H7 (cell line): ENCODE measurements around the gene IFIT1B. TPM values are rescaled to one million over a fixed set of nuclear protein-coding genes. Genes with fewer than 3 reads are reported as not detected.

Experiments used
- DNase-seq: peaks from one replicate; pipeline ENCODE4 v3.0.0; 2012
- H3K27me3 ChIP-seq: 2 replicates; pipeline ENCODE4 v1.6.0; 2011; ENCODE audit warnings: mild to moderate bottlenecking, low read length; ENCODE audit not compliant: control insufficient read depth, insufficient read depth
- H3K36me3 ChIP-seq: replicated peaks from 2 replicates; pipeline ENCODE4 v1.5.1; 2011; ENCODE audit warnings: low read length; ENCODE audit not compliant: control insufficient read depth, insufficient read depth
- H3K4me3 ChIP-seq: 2 replicates; pipeline ENCODE4 v1.5.1; 2011; ENCODE audit warnings: low read depth, mild to moderate bottlenecking, control low read depth, low read length, moderate library complexity; ENCODE audit not compliant: insufficient read depth
- total RNA-seq: library from RNA; depleted of rRNA; stranded (reverse); fragments of >200 nt; shearing (Covaris generic); gene quantifications from 2 replicates; pipeline ENCODE4 v1.2.3, GENCODE V29; 2014

IFIT1B gene
- total RNA-seq, 1 experiment from 2014 or later = not detected

- no peak for DNase-seq
- H3K4me3 ChIP-seq = no peak overlapping the region
- no peaks in the 10 kb centered on the region for H3K27me3 ChIP-seq
- no peaks in the 10 kb centered on the region for H3K36me3 ChIP-seq
Observed at GRCh38 chr10:89362929-89363328, 14.9 kb upstream of the IFIT1B start.

- DNase-seq = no peak
- Histone ChIP-seq H3K27me3 (no peaks in the 10 kb centered on the region), H3K36me3 (no peaks in the 10 kb centered on the region), H3K4me3 (no peak overlapping the region)
Observed at GRCh38 chr10:89363729-89364442, 14.0 kb upstream of the IFIT1B start.

- DNase-seq = no peak
- Histone ChIP-seq H3K27me3 (no peaks in the 10 kb centered on the region), H3K36me3 (no peaks in the 10 kb centered on the region), H3K4me3 (no peak overlapping the region)
Observed at GRCh38 chr10:89364531-89364930, 13.3 kb upstream of the IFIT1B start.

- Histone ChIP-seq H3K36me3 (no peaks in the 10 kb centered on the region), H3K27me3 (no peaks in the 10 kb centered on the region), H3K4me3 (no peak overlapping the region)
- DNase-seq = no peak
Observed at GRCh38 chr10:89367529-89367928, 10.3 kb upstream of the IFIT1B start.

- no peaks in the 10 kb centered on the region for H3K36me3 ChIP-seq
- H3K4me3 ChIP-seq = no peak overlapping the region
- no peak for DNase-seq
- H3K27me3 ChIP-seq = no peaks in the 10 kb centered on the region
Observed at GRCh38 chr10:89368129-89368528, 9.7 kb upstream of the IFIT1B start.

- no peak overlapping the region for H3K4me3 ChIP-seq
- peak; percentile 36 for DNase-seq
- no peaks in the 10 kb centered on the region for H3K36me3 ChIP-seq
- no peaks in the 10 kb centered on the region for H3K27me3 ChIP-seq
Observed at GRCh38 chr10:89369156-89370105, 8.4 kb upstream of the IFIT1B start.

GRCh38 chr10:89371079-89371478, 6.8 kb upstream of the IFIT1B start:
- no peak overlapping the region for H3K4me3 ChIP-seq
- DNase-seq = no peak
- no peaks in the 10 kb centered on the region for H3K36me3 ChIP-seq
- no peaks in the 10 kb centered on the region for H3K27me3 ChIP-seq

GRCh38 chr10:89371987-89372386, 5.9 kb upstream of the IFIT1B start:
- no peaks in the 10 kb centered on the region for H3K27me3 ChIP-seq
- H3K36me3 ChIP-seq = no peaks in the 10 kb centered on the region
- DNase-seq = no peak
- H3K4me3 ChIP-seq = no peak overlapping the region

GRCh38 chr10:89373916-89374711, 3.7 kb upstream of the IFIT1B start:
- H3K36me3 ChIP-seq = no peaks in the 10 kb centered on the region
- H3K4me3 ChIP-seq = no peak overlapping the region
- DNase-seq = no peak
- no peaks in the 10 kb centered on the region for H3K27me3 ChIP-seq

GRCh38 chr10:89374713-89375141, 3.1 kb upstream of the IFIT1B start:
- no peaks in the 10 kb centered on the region for H3K36me3 ChIP-seq
- H3K27me3 ChIP-seq = no peaks in the 10 kb centered on the region
- no peak for DNase-seq
- H3K4me3 ChIP-seq = no peak overlapping the region

- Histone ChIP-seq H3K4me3 (no peak overlapping the region), H3K27me3 (no peaks in the 10 kb centered on the region), H3K36me3 (no peaks in the 10 kb centered on the region)
- no peak for DNase-seq
Observed at GRCh38 chr10:89379103-89379502, 1.2 kb downstream of the IFIT1B start.

- Histone ChIP-seq H3K27me3 (no peaks in the 10 kb centered on the region), H3K36me3 (no peaks in the 10 kb centered on the region), H3K4me3 (no peak overlapping the region)
- no peak for DNase-seq
Observed at GRCh38 chr10:89382757-89383156, 4.9 kb downstream of the IFIT1B start.

GRCh38 chr10:89384474-89385340, 6.9 kb downstream of the IFIT1B start:
- Histone ChIP-seq H3K27me3 (no peaks in the 10 kb centered on the region), H3K4me3 (no peak overlapping the region), H3K36me3 (no peaks in the 10 kb centered on the region)
- no peak for DNase-seq

GRCh38 chr10:89388806-89389205, 10.9 kb downstream of the IFIT1B start:
- Histone ChIP-seq H3K4me3 (no peak overlapping the region), H3K27me3 (no peaks in the 10 kb centered on the region), H3K36me3 (no peaks in the 10 kb centered on the region)
- no peak for DNase-seq
